ACHN (cell line): Measurements from ENCODE around the gene GUCD1.
"Not testable (repeated sequence)": the region's sequence is repeated elsewhere in the genome, so short reads cannot be mapped to it uniquely, and the experiment has no call there.

Experiments used
- DNase-seq: peaks from one replicate; pipeline ENCODE4 v3.0.0-alpha.2; 2015
- in situ Hi-C: cut with HindIII; loops from 2 replicates; pipeline ENCODE4 v1.10.0; 2017; ENCODE audit warnings: low sequenced_read_pairs, low pct_ligation_motif_present, low pct_unique_long_range_greater_than_20kb

The GUCD1 gene

DNA sequence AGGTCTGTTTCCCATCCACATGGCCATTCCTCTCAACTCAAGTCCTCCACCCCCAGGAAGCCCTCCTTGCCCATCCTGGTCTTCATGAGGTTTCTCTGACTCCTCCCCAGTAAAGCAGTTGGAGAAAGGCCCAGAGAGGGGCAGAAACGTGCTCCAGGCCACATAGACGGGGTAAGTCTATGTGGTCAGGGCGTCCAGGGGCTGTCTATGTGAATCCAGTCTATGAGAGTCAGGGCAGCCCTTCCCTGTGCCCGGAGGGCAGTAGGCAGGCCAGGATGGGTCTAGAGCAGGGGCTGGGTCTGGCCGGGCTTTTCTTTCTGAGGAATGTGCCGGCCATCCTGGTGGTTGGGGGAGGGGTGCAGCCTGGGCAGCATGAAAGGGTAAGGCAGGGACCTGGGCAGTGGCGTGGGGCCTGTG, 11.7 kb downstream of the GUCD1 start:
- no peak for DNase-seq
- in situ Hi-C loops = no loop called here

DNA sequence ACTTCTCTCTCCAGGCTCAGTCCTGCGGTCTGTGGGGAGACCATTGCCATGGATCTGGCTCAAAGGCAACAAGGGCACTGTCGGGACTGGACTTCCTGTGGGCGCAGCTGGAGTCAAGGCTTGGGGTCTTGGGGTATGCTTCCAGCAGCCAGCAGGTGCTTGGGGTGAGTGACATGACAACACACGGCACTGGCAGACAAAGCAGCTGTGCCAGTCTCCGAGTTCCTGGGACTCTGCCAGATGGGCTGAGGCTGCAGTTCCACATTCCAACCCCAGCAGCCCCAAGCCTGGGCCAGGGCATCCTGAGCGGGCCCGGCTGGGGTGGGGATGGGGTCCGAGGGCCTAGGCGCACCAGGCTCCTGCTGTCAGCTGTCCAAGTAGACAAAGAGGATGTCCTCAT, 12.3 kb downstream of the GUCD1 start:
- no peak for DNase-seq
- in situ Hi-C loops = no loop called here

DNA sequence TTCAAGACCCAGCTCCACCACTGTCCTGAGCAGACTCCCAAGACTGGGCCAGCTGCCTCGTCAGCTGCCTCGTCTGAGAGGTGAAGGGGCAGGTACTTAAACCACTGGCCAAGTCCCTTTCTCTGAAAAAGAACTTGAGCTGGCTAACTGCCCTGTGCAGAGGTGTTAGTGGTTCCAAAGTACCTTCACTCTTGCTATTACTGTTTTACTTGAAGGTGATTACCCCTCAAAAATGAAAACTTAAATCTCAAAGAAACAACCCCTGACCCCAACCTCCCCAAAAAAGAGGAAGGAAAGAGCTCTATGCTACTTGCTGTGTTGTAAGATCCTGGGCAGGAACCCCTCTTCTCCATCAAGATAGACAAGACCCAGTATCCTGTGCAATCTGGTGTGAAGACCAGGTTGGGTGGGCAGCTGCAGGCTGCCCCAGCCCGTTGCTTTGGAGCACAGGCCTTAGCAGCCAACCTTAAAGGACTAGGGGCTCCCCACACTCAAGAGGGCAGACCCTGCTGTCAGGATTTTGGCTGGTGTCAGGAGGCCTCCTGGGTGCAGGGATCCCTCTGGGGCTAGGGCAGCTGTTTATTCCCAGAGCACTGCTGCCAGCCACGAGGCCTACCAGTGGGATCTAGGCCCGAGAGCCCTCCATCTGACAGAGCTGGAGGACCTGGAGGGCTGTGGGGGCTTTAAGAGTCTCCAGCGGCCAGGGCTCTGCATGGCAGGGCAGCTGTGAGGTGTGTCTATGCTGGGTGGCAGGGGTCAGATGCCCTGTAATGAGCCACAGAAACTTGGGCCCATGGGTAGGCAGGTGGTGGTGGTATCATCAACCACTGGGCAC, 13.0 kb downstream of the GUCD1 start:
- no peak for DNase-seq
- in situ Hi-C loops = no loop called here

DNA sequence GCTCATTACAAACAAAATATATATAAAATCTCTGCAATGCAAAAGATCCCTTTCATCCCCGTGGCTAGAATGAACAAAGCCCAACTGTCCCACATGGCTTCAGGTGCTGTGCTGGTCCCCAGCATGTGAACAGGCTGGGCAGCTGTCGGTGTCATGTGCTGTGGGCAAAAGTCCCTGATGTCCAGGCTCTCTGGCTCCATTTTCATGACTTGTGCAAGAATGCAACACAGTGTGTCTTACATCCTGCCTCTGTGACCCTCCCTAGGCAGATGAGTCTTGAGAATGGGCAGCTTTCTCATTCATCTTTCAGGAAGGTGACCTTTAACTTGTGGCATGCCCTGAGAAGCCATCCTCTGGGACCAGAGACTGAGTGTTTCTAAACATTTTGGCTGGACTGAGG, 14.5 kb downstream of the GUCD1 start:
- in situ Hi-C loops = no loop called here
- DNase-seq = no peak

DNA sequence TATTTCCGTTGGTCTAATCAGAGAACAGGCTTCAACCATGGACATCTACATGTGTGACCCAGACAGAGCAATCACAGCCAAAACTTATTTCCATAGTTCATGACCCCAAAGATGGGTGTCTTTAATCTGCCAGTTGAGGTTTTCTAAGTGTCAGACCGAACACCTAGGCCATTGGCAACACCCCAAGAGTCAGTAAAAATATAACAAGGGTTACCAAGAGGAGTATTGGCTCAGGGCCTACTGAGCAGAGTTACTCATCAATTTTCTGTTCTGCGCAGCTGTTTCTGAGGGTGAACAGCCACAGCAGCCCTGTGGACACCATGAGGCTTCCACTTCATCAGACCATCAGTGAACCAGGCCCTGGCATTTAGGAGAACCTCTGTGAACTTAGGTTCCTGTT, 18.8 kb downstream of the GUCD1 start:
- in situ Hi-C loops = no loop called here
- peak; percentile 10 for DNase-seq

DNA sequence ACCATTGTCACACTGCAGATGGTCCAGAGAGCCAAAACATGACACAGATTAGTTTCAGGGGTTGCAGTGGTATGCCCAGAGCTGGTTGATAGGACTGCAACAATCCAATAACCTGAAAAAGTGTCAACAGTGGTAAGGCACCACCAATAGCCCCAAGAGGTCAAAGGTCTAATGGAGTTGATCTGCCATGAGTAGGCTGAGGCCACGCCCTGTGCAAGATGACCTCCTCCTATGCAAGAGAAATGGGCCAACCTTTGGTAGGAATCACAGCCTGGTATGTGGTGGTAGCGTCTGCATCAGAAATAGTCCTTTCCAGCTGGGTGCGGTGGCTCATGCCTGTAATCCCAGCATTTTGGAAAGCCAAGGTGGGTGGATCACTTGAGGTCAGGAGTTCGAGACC, 19.6 kb downstream of the GUCD1 start:
- in situ Hi-C loops = no loop called here
- no peak for DNase-seq

DNA sequence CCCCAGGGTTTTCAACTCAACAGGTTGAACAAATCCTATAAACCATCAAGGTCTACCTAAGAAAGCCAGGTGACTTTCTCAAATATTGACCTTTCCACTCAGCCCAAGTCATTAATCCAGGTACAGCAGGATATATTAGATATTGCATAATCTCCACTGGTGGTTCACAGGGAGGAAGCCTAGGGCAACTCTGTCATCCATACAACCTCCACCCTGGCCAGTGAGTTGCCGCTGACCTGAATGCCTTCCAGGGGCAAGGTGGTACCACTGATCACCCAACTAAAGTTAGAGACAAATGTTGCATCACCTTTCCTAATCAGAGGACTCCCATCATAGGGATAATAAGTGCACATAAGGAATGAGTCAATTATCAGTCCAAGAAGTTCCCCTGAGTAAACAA, 22.9 kb downstream of the GUCD1 start:
- in situ Hi-C loops = no loop called here
- DNase-seq = no peak

DNA sequence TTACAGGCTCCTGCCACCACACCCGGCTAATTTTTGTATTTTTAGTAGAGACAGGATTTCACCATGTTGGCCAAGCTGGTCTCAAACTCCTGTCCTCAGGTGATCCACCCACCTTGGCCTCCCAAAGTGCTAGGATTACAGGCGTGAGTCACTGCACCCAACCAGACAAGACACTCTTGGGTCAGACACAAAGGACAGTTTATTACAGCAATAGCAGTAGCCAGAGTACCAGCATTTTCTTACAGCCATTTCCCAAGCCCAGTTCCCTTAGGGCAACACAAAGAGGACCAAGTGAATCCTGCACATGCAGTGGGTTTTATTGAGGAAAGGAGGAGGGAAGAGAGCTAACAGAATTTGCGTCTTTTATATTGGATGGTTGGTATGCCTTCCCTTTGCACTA, 24.0 kb downstream of the GUCD1 start:
- DNase-seq, in situ Hi-C loops: not testable (repeated sequence)

DNA sequence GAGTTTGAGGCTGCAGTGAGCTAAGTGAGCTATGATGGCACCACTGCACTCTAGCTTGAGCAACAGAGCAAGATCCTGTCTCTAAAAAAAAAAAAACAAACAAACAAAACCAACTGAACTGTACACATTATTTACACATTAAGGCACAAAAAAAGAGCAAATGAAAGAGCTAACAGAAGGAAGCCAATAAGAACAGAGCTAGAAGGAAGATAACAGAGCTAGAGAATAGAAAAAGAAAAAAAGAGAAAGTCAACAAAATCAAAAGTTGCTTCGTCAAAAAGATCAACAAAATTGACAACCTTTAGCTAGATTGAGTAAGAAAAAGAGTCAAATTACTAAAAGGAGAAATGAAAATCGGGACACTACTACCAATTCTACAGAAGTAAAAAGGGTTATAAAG, 25.0 kb downstream of the GUCD1 start:
- no peak for DNase-seq
- in situ Hi-C loops = no loop called here

DNA sequence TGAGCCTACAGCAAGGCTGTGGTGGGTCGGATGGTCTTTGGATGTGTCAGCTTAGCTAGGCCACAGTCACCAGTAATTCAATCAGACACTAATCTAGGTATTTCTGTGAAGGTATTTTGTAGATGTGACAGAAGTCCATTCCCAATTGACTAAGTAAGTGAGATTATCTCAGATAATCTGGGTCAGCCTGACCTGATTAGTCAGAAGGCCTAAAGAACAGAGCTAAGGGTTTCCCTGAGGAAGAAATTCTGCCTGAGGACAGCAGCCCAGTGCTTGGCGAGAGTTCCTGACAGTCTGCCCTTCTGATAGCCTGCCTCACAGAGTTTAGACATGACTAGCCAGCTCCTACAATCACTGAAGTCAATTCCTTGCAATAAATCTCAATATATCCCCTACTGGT, 28.7 kb downstream of the GUCD1 start:
- no peak for DNase-seq
- in situ Hi-C loops = no loop called here

DNA sequence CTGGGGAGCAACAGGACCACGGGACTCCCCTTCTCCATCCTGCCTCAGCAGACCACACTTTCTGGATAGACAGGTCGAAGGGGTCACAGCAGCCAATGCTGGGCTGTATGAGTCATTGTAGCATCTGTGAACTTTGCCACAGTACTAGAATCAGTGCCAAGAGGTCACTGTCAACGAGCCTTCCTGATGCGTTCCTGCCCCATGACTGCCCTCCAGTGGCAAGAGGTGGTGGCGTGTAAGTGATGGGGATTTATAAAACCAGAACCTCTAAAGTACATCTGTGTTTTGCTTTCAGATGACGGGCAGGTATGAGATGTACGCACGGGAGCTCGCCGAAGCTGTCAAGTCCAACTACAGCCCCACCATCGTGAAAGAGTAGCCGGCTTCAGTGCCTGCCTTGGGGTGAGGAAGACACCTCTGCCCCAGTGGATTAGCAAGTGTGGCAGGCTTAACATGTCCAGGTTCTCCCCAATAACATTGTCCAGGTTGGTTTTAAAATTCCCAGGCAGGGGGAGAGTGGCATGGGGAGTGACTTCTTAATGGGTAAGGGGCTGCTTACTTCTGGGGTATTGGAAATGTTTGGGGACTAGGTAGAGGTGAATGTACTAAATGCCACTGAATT, 29.4 kb downstream of the GUCD1 start:
- in situ Hi-C loops = no loop called here
- peak; percentile 52 for DNase-seq

DNA sequence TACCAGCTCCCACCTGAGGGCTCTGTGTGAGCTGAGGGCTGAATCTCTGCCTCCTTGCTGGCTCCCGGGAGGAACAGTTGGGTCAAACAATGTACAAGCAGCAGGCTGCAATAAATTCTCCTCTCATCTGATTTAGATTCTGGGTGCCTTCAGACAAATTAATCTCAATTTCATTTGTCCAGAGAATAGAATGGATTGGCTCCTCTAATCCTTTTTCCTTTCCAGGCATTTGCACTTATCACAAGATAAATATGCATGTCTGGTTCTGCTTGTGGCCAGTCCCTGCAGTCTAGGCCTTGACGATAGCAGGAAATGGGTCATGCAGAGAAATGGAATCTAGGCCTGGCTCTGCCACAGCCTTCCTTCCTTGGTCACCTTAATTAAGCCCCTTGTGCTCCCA, 31.1 kb downstream of the GUCD1 start:
- DNase-seq = no peak
- in situ Hi-C loops = loop anchor here (25.0 kb wide), 1 partner anchor 112 kb away; no protein-coding TSS in a partner anchor

DNA sequence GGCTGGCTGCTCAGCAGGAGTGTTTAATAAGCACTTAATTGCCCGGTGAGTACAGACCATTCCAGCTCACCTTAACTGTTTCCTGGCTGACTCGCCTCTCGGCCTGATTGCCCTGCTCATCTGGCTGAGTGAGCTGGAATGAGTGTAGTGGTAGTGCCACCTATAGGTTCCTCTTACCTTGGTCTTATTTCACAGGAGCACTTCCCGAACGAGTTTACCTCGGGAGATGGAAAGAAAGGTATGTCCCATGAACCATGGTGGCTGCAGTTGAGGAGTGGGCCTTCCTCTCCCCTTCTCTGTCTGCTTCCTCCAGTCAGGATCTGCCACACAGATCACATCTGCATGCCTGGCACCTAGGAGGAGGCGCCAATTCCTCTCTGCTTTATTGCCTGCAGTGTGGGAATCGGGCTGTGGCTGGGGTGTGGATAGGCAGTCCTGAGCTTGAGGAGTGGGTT, 33.1 kb downstream of the GUCD1 start:
- DNase-seq = peak; percentile 63
- in situ Hi-C loops = loop anchor here (25.0 kb wide), 1 partner anchor 110 kb away; no protein-coding TSS in a partner anchor

DNA sequence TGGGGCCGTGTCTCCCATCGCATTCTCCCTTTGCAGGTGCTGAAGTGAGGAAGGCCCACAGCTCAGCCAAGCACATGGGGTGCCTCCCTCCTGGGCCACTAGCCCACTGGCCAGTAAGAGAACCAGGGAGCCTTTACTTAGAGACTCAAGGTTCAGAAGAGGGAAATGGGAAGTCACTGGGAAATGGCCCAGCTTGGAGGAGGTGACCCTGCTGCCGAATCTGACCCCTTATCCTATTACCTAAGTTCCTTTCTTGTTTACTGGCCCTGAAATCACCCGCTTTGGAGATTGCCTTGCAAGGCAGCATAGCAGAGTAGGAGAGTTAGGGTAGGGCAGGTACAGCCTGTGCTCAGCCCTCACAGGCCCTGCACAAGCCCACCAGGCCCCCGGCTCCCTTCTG, 35.4 kb downstream of the GUCD1 start:
- in situ Hi-C loops = loop anchor here (25.0 kb wide), 1 partner anchor 107 kb away; no protein-coding TSS in a partner anchor
- no peak for DNase-seq

DNA sequence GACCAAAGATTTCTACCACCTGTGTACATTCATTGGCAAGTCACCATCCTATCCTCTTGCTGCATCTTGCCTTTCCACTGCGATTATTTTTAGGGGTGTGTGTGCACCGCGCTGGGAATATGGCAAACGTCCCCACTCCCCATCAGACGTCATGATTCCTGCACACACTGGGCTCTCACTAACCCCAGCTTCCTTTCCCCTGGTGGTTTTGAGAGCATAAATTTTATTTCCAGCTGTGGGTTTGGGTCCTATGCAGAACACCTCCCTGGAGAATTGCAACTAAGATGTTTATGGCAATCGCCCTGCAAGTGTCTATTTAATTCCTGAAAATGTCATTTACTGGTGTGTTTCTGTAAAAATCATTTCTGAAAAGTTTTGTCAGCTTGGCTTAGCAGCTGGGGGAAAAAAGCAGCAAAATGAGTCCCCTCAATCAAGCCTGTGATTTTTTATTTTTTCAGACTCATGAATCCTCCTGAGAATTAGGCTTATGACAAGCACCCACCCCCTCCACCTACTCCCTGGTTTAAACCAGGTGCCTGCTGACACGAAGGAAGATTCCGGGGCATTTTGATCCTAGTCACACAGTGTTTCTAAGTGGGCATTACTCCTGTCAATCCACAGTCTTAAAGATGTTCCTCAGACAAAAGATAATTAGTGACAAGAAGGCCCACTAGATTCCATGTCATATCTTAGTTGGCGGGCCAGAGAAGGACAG, 36.0 kb downstream of the GUCD1 start:
- DNase-seq = no peak
- in situ Hi-C loops = loop anchor here (25.0 kb wide), 1 partner anchor 107 kb away; no protein-coding TSS in a partner anchor

DNA sequence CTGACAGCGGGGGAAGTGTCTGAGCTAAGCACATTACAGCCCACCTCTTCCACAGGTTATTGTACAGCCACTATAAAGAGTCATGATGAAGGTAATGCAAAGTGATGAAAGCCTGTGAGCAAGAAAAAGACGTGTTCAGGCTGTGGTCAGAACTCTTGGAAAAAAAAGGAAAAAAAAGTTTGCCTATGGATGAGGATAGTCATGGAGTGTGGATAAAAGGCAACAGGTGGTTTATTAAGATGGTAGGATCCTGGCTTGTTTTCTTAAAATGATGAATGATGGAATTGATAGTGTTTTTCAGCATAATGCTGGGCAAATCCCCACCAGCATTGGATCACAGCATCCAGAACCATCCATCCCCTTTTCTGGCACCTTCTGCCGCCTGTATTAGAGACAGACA, 36.7 kb downstream of the GUCD1 start:
- no peak for DNase-seq
- in situ Hi-C loops = loop anchor here (25.0 kb wide), 1 partner anchor 106 kb away; no protein-coding TSS in a partner anchor

DNA sequence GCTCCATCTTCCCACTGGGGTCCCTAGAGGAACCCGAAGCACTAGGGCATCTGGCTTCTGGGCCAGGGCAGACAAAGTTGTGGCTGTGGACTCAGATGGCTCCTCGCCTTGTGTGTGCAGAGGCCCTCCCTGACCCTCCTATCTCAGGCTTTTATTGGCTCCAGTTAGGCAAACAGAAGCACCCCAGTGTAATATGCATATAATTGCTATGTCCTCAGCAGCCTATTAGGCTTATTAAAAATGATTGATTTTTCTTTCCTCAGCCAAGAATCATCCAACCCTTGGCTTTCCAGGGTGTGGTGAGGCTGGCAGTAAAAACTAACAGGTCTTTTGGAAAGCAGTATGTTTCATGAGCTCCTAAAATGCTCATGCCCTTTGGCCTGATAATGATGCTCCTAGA, 37.5 kb downstream of the GUCD1 start:
- no peak for DNase-seq
- in situ Hi-C loops = loop anchor here (25.0 kb wide), 1 partner anchor 105 kb away; no protein-coding TSS in a partner anchor

DNA sequence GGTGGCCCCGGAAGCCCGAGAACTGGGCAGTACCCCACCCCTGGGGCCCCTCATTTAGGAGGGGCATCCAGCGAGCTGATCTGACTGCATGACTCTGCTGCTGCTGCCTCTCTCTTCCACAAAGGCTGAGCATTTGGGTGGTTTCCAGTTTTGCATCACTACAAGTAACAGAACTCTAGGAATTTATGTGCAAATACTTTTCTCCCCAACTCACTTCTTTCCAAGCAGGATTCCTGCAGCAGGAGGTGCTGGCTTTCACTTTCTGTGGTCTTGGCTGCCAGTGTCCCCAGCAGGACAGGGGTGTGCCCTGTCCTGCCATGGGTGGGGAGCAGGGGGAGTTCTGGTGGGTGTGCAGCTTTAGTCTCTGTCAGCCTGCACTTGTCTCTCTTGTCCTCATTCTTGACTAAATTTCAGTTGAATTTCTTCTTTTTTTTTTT, 38.6 kb downstream of the GUCD1 start:
- in situ Hi-C loops = loop anchor here (25.0 kb wide), 1 partner anchor 104 kb away; no protein-coding TSS in a partner anchor
- DNase-seq = peak; percentile 79

DNA sequence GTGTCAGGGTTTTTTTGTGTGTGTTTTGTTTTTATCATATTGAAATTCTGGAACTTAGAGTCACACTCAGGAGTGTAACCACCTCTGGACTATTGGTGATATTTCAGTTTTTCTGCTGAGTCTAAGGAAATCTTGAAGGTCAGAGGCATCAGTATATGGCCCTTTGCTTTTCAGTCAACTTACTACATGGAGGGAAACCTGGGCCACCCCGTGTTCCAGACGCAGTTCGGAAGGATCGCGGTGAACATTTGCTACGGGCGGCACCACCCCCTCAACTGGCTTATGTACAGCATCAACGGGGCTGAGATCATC, 40.0 kb downstream of the GUCD1 start:
- no peak for DNase-seq
- in situ Hi-C loops = loop anchor here (25.0 kb wide), 1 partner anchor 103 kb away; no protein-coding TSS in a partner anchor
